ENCODE measurements around the gene SEMA4A.

GRCh38 chr1:156104065-156104810, 49.1 kb upstream of the SEMA4A start:
- no peak for TF ChIP-seq CTCF (IDR thresholded peaks at IDR 0.05)
- TF ChIP-seq POLR2A (IDR thresholded peaks at IDR 0.05): no peak

Measured in body of pancreas (tissue), 4 donors.